ENCODE results near the gene ACTR5. TPM values are rescaled to one million over a fixed set of nuclear protein-coding genes. Genes with fewer than 3 reads are reported as not detected.

Gene ACTR5
- total RNA-seq, 1 donor from 2014 or later = 15.2 TPM

DNA sequence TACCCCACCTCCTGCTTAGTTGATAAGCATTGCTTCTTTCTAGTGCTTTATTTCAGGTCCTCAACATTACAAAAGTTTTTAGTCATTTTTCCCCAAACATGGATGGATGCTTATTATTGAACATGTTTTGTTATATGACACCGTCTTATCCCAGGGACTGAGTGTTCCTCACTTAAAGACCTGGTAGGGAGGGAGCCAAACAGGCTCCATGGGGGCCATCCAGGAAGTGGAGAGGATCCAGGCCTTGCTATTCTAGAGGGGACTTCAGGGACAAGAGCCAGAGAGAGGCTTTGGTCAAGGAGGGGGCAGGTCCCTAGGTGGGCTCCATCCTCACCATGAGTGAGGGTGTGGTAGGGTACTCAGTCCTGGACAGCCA lies 16.5 kb upstream of the ACTR5 start:
- Mint-ChIP-seq H3K27ac (no peak overlapping the region), H3K27me3 (ENCODE audit: insufficient read depth) (peaks cover 87% of the 10 kb centered on the region), H3K4me3 (peak overlapping the region; percentile 7), H3K4me1 (ENCODE audit: low read depth) (peaks cover 44% of the 10 kb centered on the region), H3K36me3 (ENCODE audit: low read depth) (peaks cover 3% of the 10 kb centered on the region), H3K9me3 (peaks cover 8% of the 10 kb centered on the region)
- intact Hi-C loops (cut with micrococcal nuclease) = loop anchor here (1.0 to 5.0 kb wide), 4 partner anchors 17 to 162 kb away; partner anchors contain the start of gene ACTR5
- no peak for DNase-seq (ENCODE audit: low spot score)

DNA sequence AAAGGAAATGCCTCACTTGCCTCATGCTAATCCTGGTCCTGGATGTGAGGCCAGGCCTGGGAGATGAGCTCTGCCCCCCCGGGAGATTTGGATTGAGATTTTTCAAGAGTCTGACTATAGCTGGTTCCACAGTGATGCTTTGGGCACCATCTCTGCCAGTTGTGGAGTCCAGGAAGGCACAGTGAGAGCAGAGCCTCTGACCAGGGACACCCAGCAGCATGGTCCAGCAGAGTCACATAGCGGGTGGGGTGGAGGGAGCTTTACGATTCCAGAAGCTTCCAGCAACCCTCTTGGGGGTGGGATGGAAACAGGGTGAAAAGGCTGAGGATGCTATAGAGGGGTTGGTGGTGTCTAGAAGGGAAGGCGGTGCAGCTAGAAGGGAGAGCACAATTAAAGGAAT lies 15.3 kb upstream of the ACTR5 start:
- Mint-ChIP-seq H3K4me3 (no peak overlapping the region), H3K27me3 (ENCODE audit: insufficient read depth) (peaks cover 83% of the 10 kb centered on the region), H3K4me1 (ENCODE audit: low read depth) (peaks cover 31% of the 10 kb centered on the region), H3K27ac (no peak overlapping the region), H3K9me3 (peaks cover 8% of the 10 kb centered on the region), H3K36me3 (ENCODE audit: low read depth) (no peaks in the 10 kb centered on the region)
- no peak for DNase-seq (ENCODE audit: low spot score)
- intact Hi-C loops (cut with micrococcal nuclease) = loop anchor here (5.0 kb wide), 1 partner anchor 56 kb away; no protein-coding TSS in a partner anchor

- H3K27ac Mint-ChIP-seq = no peak overlapping the region
- peaks cover 15% of the 10 kb centered on the region for H3K4me1 Mint-ChIP-seq (ENCODE audit: low read depth)
- H3K27me3 Mint-ChIP-seq (ENCODE audit: insufficient read depth) = peaks cover 70% of the 10 kb centered on the region
- intact Hi-C loops (cut with micrococcal nuclease) = no loop called here
- H3K36me3 Mint-ChIP-seq (ENCODE audit: low read depth) = no peaks in the 10 kb centered on the region
- no peak overlapping the region for H3K4me3 Mint-ChIP-seq
- H3K9me3 Mint-ChIP-seq = no peaks in the 10 kb centered on the region
- no peak for DNase-seq (ENCODE audit: low spot score)
Observed at GRCh38 chr20:38735172-38735571, 13.1 kb upstream of the ACTR5 start.

- intact Hi-C loops (cut with micrococcal nuclease) = no loop called here
- Mint-ChIP-seq H3K4me1 (ENCODE audit: low read depth) (no peaks in the 10 kb centered on the region), H3K27me3 (ENCODE audit: insufficient read depth) (peaks cover 73% of the 10 kb centered on the region), H3K36me3 (ENCODE audit: low read depth) (no peaks in the 10 kb centered on the region), H3K27ac (no peak overlapping the region), H3K4me3 (no peak overlapping the region), H3K9me3 (no peaks in the 10 kb centered on the region)
- DNase-seq (ENCODE audit: low spot score) = no peak
Observed at GRCh38 chr20:38737887-38738286, 10.4 kb upstream of the ACTR5 start.

- H3K27ac Mint-ChIP-seq = no peak overlapping the region
- intact Hi-C loops (cut with micrococcal nuclease) = no loop called here
- no peaks in the 10 kb centered on the region for H3K9me3 Mint-ChIP-seq
- no peak overlapping the region for H3K4me3 Mint-ChIP-seq
- peaks cover 29% of the 10 kb centered on the region for H3K27me3 Mint-ChIP-seq (ENCODE audit: insufficient read depth)
- no peak for DNase-seq (ENCODE audit: low spot score)
- peaks cover 11% of the 10 kb centered on the region for H3K36me3 Mint-ChIP-seq (ENCODE audit: low read depth)
- peaks cover 24% of the 10 kb centered on the region for H3K4me1 Mint-ChIP-seq (ENCODE audit: low read depth)
Observed at GRCh38 chr20:38745757-38746156, 2.5 kb upstream of the ACTR5 start.

- Mint-ChIP-seq H3K9me3 (no peaks in the 10 kb centered on the region), H3K4me1 (ENCODE audit: low read depth) (peaks cover 37% of the 10 kb centered on the region), H3K27ac (peak overlapping the region; percentile 78), H3K4me3 (peak overlapping the region; percentile 94), H3K27me3 (ENCODE audit: insufficient read depth) (peaks cover 11% of the 10 kb centered on the region), H3K36me3 (ENCODE audit: low read depth) (peaks cover 17% of the 10 kb centered on the region)
- no peak for DNase-seq (ENCODE audit: low spot score)
- intact Hi-C loops (cut with micrococcal nuclease) = loop anchor here (1.0 to 2.0 kb wide), 8 partner anchors 16 to 215 kb away; partner anchors contain the start of genes DHX35, FAM83D and PPP1R16B
Observed at GRCh38 chr20:38747495-38748096, 664 bp upstream of the ACTR5 start.

- Mint-ChIP-seq H3K27me3 (ENCODE audit: insufficient read depth) (peaks cover 5% of the 10 kb centered on the region), H3K4me3 (peak overlapping the region; percentile 94), H3K36me3 (ENCODE audit: low read depth) (peaks cover 21% of the 10 kb centered on the region), H3K9me3 (no peaks in the 10 kb centered on the region), H3K4me1 (ENCODE audit: low read depth) (peaks cover 37% of the 10 kb centered on the region), H3K27ac (peak overlapping the region; percentile 91)
- DNase-seq (ENCODE audit: low spot score) = no peak
- intact Hi-C loops (cut with micrococcal nuclease) = loop anchor here (1.0 to 2.0 kb wide), 8 partner anchors 18 to 213 kb away; partner anchors contain the start of genes DHX35, FAM83D and PPP1R16B
Observed at GRCh38 chr20:38748861-38749149, 545 bp downstream of the ACTR5 start.

DNA sequence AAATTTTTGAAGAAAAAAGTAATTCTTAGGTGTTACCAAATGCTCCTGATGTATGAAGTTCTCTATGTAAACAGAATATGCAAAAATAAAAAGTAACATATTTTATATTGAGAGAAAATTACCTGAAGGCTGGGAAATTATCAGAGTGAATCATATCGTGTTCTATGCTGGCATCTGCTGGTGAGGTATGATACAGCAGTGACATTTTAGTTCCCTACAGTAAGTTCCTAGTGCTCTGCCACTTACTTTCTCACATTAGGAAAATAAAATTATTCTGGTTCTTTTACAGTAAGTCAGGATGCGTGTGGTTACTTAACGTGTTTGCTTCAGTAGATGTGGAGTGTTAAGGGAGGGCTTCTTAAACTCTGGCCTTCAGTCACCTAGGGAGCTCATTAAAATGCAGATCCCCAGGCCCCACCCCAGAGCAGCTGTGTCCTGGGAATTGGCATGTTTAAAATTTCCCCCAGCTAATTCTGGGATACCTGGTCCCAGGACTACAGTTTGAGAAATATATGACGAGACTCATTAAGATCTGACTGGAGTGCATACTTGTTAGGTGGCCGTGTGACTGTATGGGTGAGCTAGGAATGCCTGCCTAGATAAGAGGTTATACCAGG lies 3.2 kb downstream of the ACTR5 start:
- intact Hi-C loops (cut with micrococcal nuclease) = loop anchor here (1.0 kb wide), 2 partner anchors 105 to 118 kb away; no protein-coding TSS in a partner anchor
- Mint-ChIP-seq H3K27ac (no peak overlapping the region), H3K4me3 (no peak overlapping the region), H3K36me3 (ENCODE audit: low read depth) (peaks cover 38% of the 10 kb centered on the region), H3K27me3 (ENCODE audit: insufficient read depth) (no peaks in the 10 kb centered on the region), H3K4me1 (ENCODE audit: low read depth) (peaks cover 47% of the 10 kb centered on the region), H3K9me3 (no peaks in the 10 kb centered on the region)
- DNase-seq (ENCODE audit: low spot score) = no peak

- no peaks in the 10 kb centered on the region for H3K27me3 Mint-ChIP-seq (ENCODE audit: insufficient read depth)
- peaks cover 40% of the 10 kb centered on the region for H3K36me3 Mint-ChIP-seq (ENCODE audit: low read depth)
- no peaks in the 10 kb centered on the region for H3K9me3 Mint-ChIP-seq
- intact Hi-C loops (cut with micrococcal nuclease) = no loop called here
- H3K4me3 Mint-ChIP-seq = no peak overlapping the region
- DNase-seq (ENCODE audit: low spot score) = no peak
- H3K4me1 Mint-ChIP-seq (ENCODE audit: low read depth) = peaks cover 47% of the 10 kb centered on the region
- no peak overlapping the region for H3K27ac Mint-ChIP-seq
Observed at GRCh38 chr20:38752029-38752428, 3.8 kb downstream of the ACTR5 start.

- no peak overlapping the region for H3K27ac Mint-ChIP-seq
- DNase-seq (ENCODE audit: low spot score) = no peak
- intact Hi-C loops (cut with micrococcal nuclease) = no loop called here
- no peaks in the 10 kb centered on the region for H3K9me3 Mint-ChIP-seq
- H3K27me3 Mint-ChIP-seq (ENCODE audit: insufficient read depth) = no peaks in the 10 kb centered on the region
- peaks cover 44% of the 10 kb centered on the region for H3K36me3 Mint-ChIP-seq (ENCODE audit: low read depth)
- peaks cover 28% of the 10 kb centered on the region for H3K4me1 Mint-ChIP-seq (ENCODE audit: low read depth)
- H3K4me3 Mint-ChIP-seq = no peak overlapping the region
Observed at GRCh38 chr20:38754924-38755323, 6.7 kb downstream of the ACTR5 start.

- Mint-ChIP-seq H3K4me3 (no peak overlapping the region), H3K27me3 (ENCODE audit: insufficient read depth) (no peaks in the 10 kb centered on the region), H3K27ac (peak overlapping the region; percentile 59), H3K9me3 (no peaks in the 10 kb centered on the region), H3K4me1 (ENCODE audit: low read depth) (peaks cover 25% of the 10 kb centered on the region), H3K36me3 (ENCODE audit: low read depth) (peaks cover 45% of the 10 kb centered on the region)
- intact Hi-C loops (cut with micrococcal nuclease) = no loop called here
- no peak for DNase-seq (ENCODE audit: low spot score)
Observed at GRCh38 chr20:38755324-38755910, 7.2 kb downstream of the ACTR5 start.

GRCh38 chr20:38757145-38757775 lies 9.0 kb downstream of the ACTR5 start:
- Mint-ChIP-seq H3K4me1 (ENCODE audit: low read depth) (peaks cover 29% of the 10 kb centered on the region), H3K9me3 (no peaks in the 10 kb centered on the region), H3K27ac (no peak overlapping the region), H3K4me3 (no peak overlapping the region), H3K27me3 (ENCODE audit: insufficient read depth) (no peaks in the 10 kb centered on the region), H3K36me3 (ENCODE audit: low read depth) (peaks cover 59% of the 10 kb centered on the region)
- intact Hi-C loops (cut with micrococcal nuclease) = no loop called here
- DNase-seq (ENCODE audit: low spot score) = no peak

DNA sequence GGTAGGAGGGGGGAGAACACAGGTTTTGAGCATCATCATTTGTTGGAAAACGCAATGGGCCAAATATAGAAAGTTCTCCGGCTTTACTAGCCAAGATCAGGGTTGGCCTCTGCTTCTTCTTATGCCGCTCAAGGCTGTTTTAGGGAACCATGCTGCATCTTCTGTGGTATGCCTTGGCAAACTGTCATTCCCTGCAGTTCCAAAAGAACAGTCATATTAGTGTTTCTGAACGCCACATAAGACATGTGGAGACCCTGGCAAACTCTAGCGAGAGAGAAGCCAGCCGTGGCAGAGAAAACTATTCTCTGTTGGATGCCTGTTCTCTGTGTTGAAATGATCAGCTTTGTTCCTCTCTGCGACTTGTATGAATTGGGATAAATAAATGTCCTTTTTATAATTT lies 10.8 kb downstream of the ACTR5 start:
- intact Hi-C loops (cut with micrococcal nuclease) = no loop called here
- H3K4me1 Mint-ChIP-seq (ENCODE audit: low read depth) = peaks cover 43% of the 10 kb centered on the region
- no peaks in the 10 kb centered on the region for H3K9me3 Mint-ChIP-seq
- no peaks in the 10 kb centered on the region for H3K27me3 Mint-ChIP-seq (ENCODE audit: insufficient read depth)
- H3K27ac Mint-ChIP-seq = no peak overlapping the region
- DNase-seq (ENCODE audit: low spot score) = no peak
- no peak overlapping the region for H3K4me3 Mint-ChIP-seq
- peaks cover 64% of the 10 kb centered on the region for H3K36me3 Mint-ChIP-seq (ENCODE audit: low read depth)

Data from activated T-helper 1 cell treated with anti-CD3 and anti-CD28 coated beads, Interleukin-12 subunit alpha, Interleukin-12 subunit beta, Interleukin-2, Interleukin-4 antibody, amounts not matched to agents 30 ng/mL and 10 ng/mL and 1 ng/mL, durations not matched to agents 14 hours and 24 hours and 36 hours (primary cell).